Stimulated activated CD8-positive, alpha-beta memory T cell treated with anti-CD3 and anti-CD28 coated beads, Interleukin-7, amount 100 ng/mL, for 4 hours (primary cell): ENCODE results near the gene WNT3A.

Experiments
- DNase-seq, 2 donors: peaks; one replicate each; pipeline ENCODE4 v3.0.0-alpha.2; 2020; ENCODE audit warnings: low read depth in 2 of 2

WNT3A gene

GRCh38 chr1:228084325-228084724, 77.5 kb downstream of the WNT3A start:
- DNase-seq: no peak

GRCh38 chr1:228084797-228085196, 78.0 kb downstream of the WNT3A start:
- no peak for DNase-seq

GRCh38 chr1:228085287-228085951, 78.6 kb downstream of the WNT3A start:
- DNase-seq: no peak

- DNase-seq: no peak
These were observed 81.0 kb downstream of the WNT3A start for GRCh38 chr1:228087771-228088251.

GRCh38 chr1:228088586-228089498, 82.0 kb downstream of the WNT3A start:
- no peak for DNase-seq

GRCh38 chr1:228089519-228090380, 83.0 kb downstream of the WNT3A start:
- no peak for DNase-seq

- no peak for DNase-seq
These were observed 83.8 kb downstream of the WNT3A start for GRCh38 chr1:228090613-228091081.

GRCh38 chr1:228091084-228091483, 84.3 kb downstream of the WNT3A start:
- DNase-seq: no peak

- no peak for DNase-seq
These were observed 85.7 kb downstream of the WNT3A start for GRCh38 chr1:228092342-228093049.

GRCh38 chr1:228093050-228093906, 86.5 kb downstream of the WNT3A start:
- DNase-seq: no peak

- no peak for DNase-seq
These were observed 87.7 kb downstream of the WNT3A start for GRCh38 chr1:228094432-228095016.

GRCh38 chr1:228095161-228095560, 88.4 kb downstream of the WNT3A start:
- no peak for DNase-seq

- no peak for DNase-seq
These were observed 89.1 kb downstream of the WNT3A start for GRCh38 chr1:228095938-228096337.

- no peak for DNase-seq
These were observed 89.9 kb downstream of the WNT3A start for GRCh38 chr1:228096416-228097332.

- no peak for DNase-seq
These were observed 90.7 kb downstream of the WNT3A start for GRCh38 chr1:228097333-228098081.

- no peak for DNase-seq
These were observed 91.6 kb downstream of the WNT3A start for GRCh38 chr1:228098323-228098931.

- DNase-seq: no peak
These were observed 92.5 kb downstream of the WNT3A start for GRCh38 chr1:228099331-228099732.
